Measurements from ENCODE around the gene COL4A1. TPM values are rescaled to one million over a fixed set of nuclear protein-coding genes. Genes with fewer than 3 reads are reported as not detected.
"Not testable (repeated sequence)": the region's sequence is repeated elsewhere in the genome, so short reads cannot be mapped to it uniquely, and the experiment has no call there.

Gene COL4A1
- total RNA-seq, 2 donors from 2014 or later = 505 to 852 TPM

GRCh38 chr13:110118106-110118505 lies 188.9 kb downstream of the COL4A1 start:
- TF ChIP-seq CTCF (IDR thresholded peaks at IDR 0.05) = no peak
- Histone ChIP-seq H3K27ac (no peak overlapping the region), H3K9me3 (no peaks in the 10 kb centered on the region), H3K27me3 (replicated peaks; ENCODE audit: insufficient read depth) (no peaks in the 10 kb centered on the region), H3K4me3 (no peak overlapping the region), H3K36me3 (no peaks in the 10 kb centered on the region), H3K4me1 (ENCODE audit: control insufficient read depth in 1 of 2, low read depth in 2 of 2) (peaks cover 0 to 5% of the 10 kb centered on the region in 2 donors)
- ATAC-seq (ENCODE audit: insufficient number of reproducible peaks, low FRiP score, low read depth) (no peak), DNase-seq (ENCODE audit: low spot score) (no peak)

- H3K9me3 ChIP-seq = no peaks in the 10 kb centered on the region
- no peaks in the 10 kb centered on the region for H3K36me3 ChIP-seq
- H3K27me3 ChIP-seq (replicated peaks; ENCODE audit: insufficient read depth) = no peaks in the 10 kb centered on the region
- DNase-seq (ENCODE audit: low spot score) (no peak), ATAC-seq (ENCODE audit: insufficient number of reproducible peaks, low FRiP score, low read depth) (peak; percentile 50)
- H3K4me3 ChIP-seq = no peak overlapping the region
- no peaks in the 10 kb centered on the region for H3K4me1 ChIP-seq (ENCODE audit: control insufficient read depth in 1 of 2, low read depth in 2 of 2)
- peak; percentile 51 for TF ChIP-seq CTCF (IDR thresholded peaks at IDR 0.05)
- no peak overlapping the region for H3K27ac ChIP-seq
Observed at GRCh38 chr13:110116072-110116487, 190.9 kb downstream of the COL4A1 start.

GRCh38 chr13:110115591-110115990 lies 191.4 kb downstream of the COL4A1 start:
- TF ChIP-seq CTCF (IDR thresholded peaks at IDR 0.05) = no peak
- no peaks in the 10 kb centered on the region for H3K36me3 ChIP-seq
- no peaks in the 10 kb centered on the region for H3K4me1 ChIP-seq (ENCODE audit: control insufficient read depth in 1 of 2, low read depth in 2 of 2)
- H3K27ac ChIP-seq = no peak overlapping the region
- H3K4me3 ChIP-seq = no peak overlapping the region
- no peaks in the 10 kb centered on the region for H3K27me3 ChIP-seq (replicated peaks; ENCODE audit: insufficient read depth)
- ATAC-seq (ENCODE audit: insufficient number of reproducible peaks, low FRiP score, low read depth) (no peak), DNase-seq (ENCODE audit: low spot score) (no peak)
- no peaks in the 10 kb centered on the region for H3K9me3 ChIP-seq

GRCh38 chr13:110114316-110114715 lies 192.6 kb downstream of the COL4A1 start:
- Histone ChIP-seq H3K27ac (no peak overlapping the region), H3K36me3 (no peaks in the 10 kb centered on the region), H3K4me1 (ENCODE audit: control insufficient read depth in 1 of 2, low read depth in 2 of 2) (peaks cover 0 to 6% of the 10 kb centered on the region in 2 donors), H3K9me3 (no peaks in the 10 kb centered on the region), H3K4me3 (no peak overlapping the region), H3K27me3 (replicated peaks; ENCODE audit: insufficient read depth) (no peaks in the 10 kb centered on the region)
- TF ChIP-seq CTCF (IDR thresholded peaks at IDR 0.05) = no peak
- DNase-seq (ENCODE audit: low spot score) = no peak
- ATAC-seq (ENCODE audit: insufficient number of reproducible peaks, low FRiP score, low read depth) = no peak

- peaks cover 0 to 10% of the 10 kb centered on the region in 2 donors for H3K4me1 ChIP-seq (ENCODE audit: control insufficient read depth in 1 of 2, low read depth in 2 of 2)
- DNase-seq (ENCODE audit: low spot score) (no peak), ATAC-seq (ENCODE audit: insufficient number of reproducible peaks, low FRiP score, low read depth) (no peak)
- no peak for TF ChIP-seq CTCF (IDR thresholded peaks at IDR 0.05)
- no peak overlapping the region for H3K27ac ChIP-seq
- H3K9me3 ChIP-seq = no peaks in the 10 kb centered on the region
- H3K4me3 ChIP-seq = no peak overlapping the region
- no peaks in the 10 kb centered on the region for H3K36me3 ChIP-seq
- H3K27me3 ChIP-seq (replicated peaks; ENCODE audit: insufficient read depth) = no peaks in the 10 kb centered on the region
Observed at GRCh38 chr13:110113284-110113764, 193.6 kb downstream of the COL4A1 start.

GRCh38 chr13:110112379-110112778 lies 194.6 kb downstream of the COL4A1 start:
- not testable (repeated sequence) for H3K27me3 ChIP-seq (replicated peaks; ENCODE audit: insufficient read depth); ATAC-seq (ENCODE audit: insufficient number of reproducible peaks, low FRiP score, low read depth); H3K4me3 ChIP-seq; DNase-seq (ENCODE audit: low spot score); H3K27ac ChIP-seq; H3K36me3 ChIP-seq; H3K9me3 ChIP-seq
- H3K4me1 ChIP-seq (ENCODE audit: control insufficient read depth in 1 of 2, low read depth in 2 of 2) = peaks cover 0 to 12% of the 10 kb centered on the region in 2 donors
